HEK293 (cell line): Measurements from ENCODE around the gene GCDH.

Experiments
- CTCF ChIA-PET: fragments of 350-600 bp; formaldehyde crosslinking; extraction: SDS; loops from one replicate; lab custom pipeline; 2021; ENCODE audit warnings: antibody characterized with exemption; lab: Yijun Ruan, JAX
- POLR2A ChIA-PET: fragments of 300-600 bp; formaldehyde crosslinking; extraction: SDS; loops from one replicate; lab custom pipeline; 2020; ENCODE audit warnings: antibody characterized with exemption, inconsistent platforms; lab: Yijun Ruan, JAX
- H3K27ac ChIP-seq: fragments of 200-500 bp; sonication (Bioruptor generic); 2 replicates; pipeline ENCODE4 v1.5.1; 2014; ENCODE audit warnings: low read depth, low read length, control low read depth, inconsistent platforms; ENCODE audit errors: extremely low read depth
- H3K36me3 ChIP-seq, 2 experiments: fragments of 200-500 bp in 1 of 2; sonication (Bioruptor generic) in 1 of 2; 1 replicate in 1 of 2; 2 replicates in 1 of 2; pipeline ENCODE4 v1.5.1; 2014 to 2017; ENCODE audit warnings: inconsistent platforms in 2 of 2, low read length in 2 of 2; ENCODE audit not compliant: control insufficient read depth in 2 of 2, insufficient read depth in 1 of 2
- H3K4me1 ChIP-seq: fragments of 200-500 bp; sonication (Bioruptor generic); 2 replicates; pipeline ENCODE4 v1.5.1; 2014; ENCODE audit warnings: mild to moderate bottlenecking, low read length, inconsistent platforms; ENCODE audit not compliant: control insufficient read depth, insufficient read depth
- H3K4me3 ChIP-seq: 2 replicates; pipeline ENCODE4 v1.5.1; 2011; ENCODE audit warnings: low read depth, mild to moderate bottlenecking, control low read depth, low read length, moderate library complexity
- H3K9me3 ChIP-seq: fragments of 200-500 bp; sonication (Bioruptor generic); 2 replicates; pipeline ENCODE4 v1.5.1; 2014; ENCODE audit warnings: low read depth, low read length, inconsistent platforms; ENCODE audit not compliant: control insufficient read depth, insufficient read depth
- EGR2 ChIP-seq: fragments of 450-650 bp; formaldehyde crosslinking; IDR thresholded peaks from 2 replicates; pipeline ENCODE4 v1.5.1; 2016; ENCODE audit warnings: low read depth, missing biosample characterization, missing genetic modification characterization
- HOXD13 ChIP-seq: sonication (generic); formaldehyde crosslinking; IDR thresholded peaks from 2 replicates; pipeline ENCODE4 v1.8.0; 2022; ENCODE audit warnings: missing genetic modification reagents, borderline replicate concordance
- KLF1 ChIP-seq: fragments of 450-650 bp; formaldehyde crosslinking; IDR thresholded peaks from 2 replicates; pipeline ENCODE4 v1.5.1; 2016; ENCODE audit warnings: missing biosample characterization, missing genetic modification characterization
- KLF7 ChIP-seq: fragments of 450-650 bp; formaldehyde crosslinking; IDR thresholded peaks from 2 replicates; pipeline ENCODE4 v1.5.1; 2016; ENCODE audit warnings: missing biosample characterization, missing genetic modification characterization, borderline replicate concordance
- KLF9 ChIP-seq: fragments of 450-650 bp; formaldehyde crosslinking; IDR thresholded peaks from 2 replicates; pipeline ENCODE4 v1.5.1; 2016; ENCODE audit warnings: missing biosample characterization, missing genetic modification characterization, low read depth
- SETDB1 ChIP-seq: IDR thresholded peaks from one replicate; pipeline ENCODE4 v1.6.1; 2017; ENCODE audit warnings: mild to moderate bottlenecking, low read length, moderate library complexity, mixed read lengths; ENCODE audit not compliant: insufficient read length
- SP7 ChIP-seq: fragments of 450-650 bp; formaldehyde crosslinking; IDR thresholded peaks from 2 replicates; pipeline ENCODE4 v1.5.1; 2016; ENCODE audit warnings: missing biosample characterization, missing genetic modification characterization
- ZFHX2 ChIP-seq: fragments of 450-650 bp; formaldehyde crosslinking; conservative IDR thresholded peaks from 2 replicates; pipeline ENCODE4 v1.5.1; 2016; ENCODE audit warnings: missing biosample characterization, missing genetic modification characterization
- ZFP69B ChIP-seq: fragments of 450-650 bp; formaldehyde crosslinking; IDR thresholded peaks from 2 replicates; pipeline ENCODE4 v1.5.1; 2016; ENCODE audit warnings: missing biosample characterization, missing genetic modification characterization
- ZIC2 ChIP-seq: fragments of 450-650 bp; formaldehyde crosslinking; IDR thresholded peaks from 2 replicates; pipeline ENCODE4 v1.5.1; 2016; ENCODE audit warnings: missing biosample characterization, missing genetic modification characterization
- ZNF121 ChIP-seq: fragments of 450-650 bp; formaldehyde crosslinking; IDR thresholded peaks from 2 replicates; pipeline ENCODE4 v1.5.1; 2016; ENCODE audit warnings: missing biosample characterization, missing genetic modification characterization
- ZNF19 ChIP-seq: fragments of 450-650 bp; formaldehyde crosslinking; IDR thresholded peaks from 2 replicates; pipeline ENCODE4; 2016; ENCODE audit warnings: missing biosample characterization, missing genetic modification characterization, low read depth
- ZNF311 ChIP-seq: fragments of 450-650 bp; formaldehyde crosslinking; IDR thresholded peaks from 2 replicates; pipeline ENCODE4 v1.5.1; 2017; ENCODE audit warnings: missing biosample characterization, missing genetic modification characterization, borderline replicate concordance
- ZNF394 ChIP-seq: fragments of 450-650 bp; formaldehyde crosslinking; IDR thresholded peaks from 2 replicates; pipeline ENCODE4 v1.5.1; 2016; ENCODE audit warnings: missing biosample characterization, missing genetic modification characterization, mild to moderate bottlenecking, moderate library complexity, borderline replicate concordance
- ZNF433 ChIP-seq: fragments of 450-650 bp; formaldehyde crosslinking; IDR thresholded peaks from 2 replicates; pipeline ENCODE4 v1.5.1; 2016; ENCODE audit warnings: missing biosample characterization, missing genetic modification characterization, low read depth
- ZNF501 ChIP-seq: fragments of 450-650 bp; formaldehyde crosslinking; IDR thresholded peaks from 2 replicates; pipeline ENCODE4 v1.5.1; 2016; ENCODE audit warnings: missing biosample characterization, missing genetic modification characterization
- ZNF561 ChIP-seq: fragments of 450-650 bp; IDR thresholded peaks from 2 replicates; pipeline ENCODE4 v1.5.1; 2018; ENCODE audit warnings: missing biosample characterization, missing genetic modification characterization, borderline replicate concordance
- ZNF585B ChIP-seq: fragments of 450-650 bp; formaldehyde crosslinking; IDR thresholded peaks from 2 replicates; pipeline ENCODE4 v1.5.1; 2016; ENCODE audit warnings: missing biosample characterization, missing genetic modification characterization
- ZNF626 ChIP-seq: fragments of 450-650 bp; sonication (Bioruptor Pico); formaldehyde crosslinking; IDR thresholded peaks from 2 replicates; pipeline ENCODE4 v1.5.1; 2018; ENCODE audit warnings: missing biosample characterization, missing genetic modification characterization, inconsistent platforms
- ZNF660 ChIP-seq: fragments of 450-650 bp; IDR thresholded peaks from 2 replicates; pipeline ENCODE4 v1.5.1; 2018; ENCODE audit warnings: missing biosample characterization, mild to moderate bottlenecking, missing genetic modification characterization
- ZNF701 ChIP-seq: fragments of 450-650 bp; formaldehyde crosslinking; IDR thresholded peaks from 2 replicates; pipeline ENCODE4 v1.5.1; 2016; ENCODE audit warnings: missing biosample characterization, missing genetic modification characterization
- ZNF837 ChIP-seq: fragments of 450-650 bp; formaldehyde crosslinking; IDR thresholded peaks from 2 replicates; pipeline ENCODE4 v1.5.1; 2016; ENCODE audit warnings: missing biosample characterization, missing genetic modification characterization
- ZXDB ChIP-seq: fragments of 450-650 bp; formaldehyde crosslinking; IDR thresholded peaks from 2 replicates; pipeline ENCODE4 v1.5.1; 2016; ENCODE audit warnings: missing biosample characterization, missing genetic modification characterization
- TF ChIP-seq, protein P1 (sequence below): fragments of 450-650 bp; formaldehyde crosslinking; IDR thresholded peaks from 2 replicates; pipeline ENCODE4 v1.5.1; 2017; ENCODE audit warnings: missing biosample characterization, missing genetic modification characterization
- TF ChIP-seq, protein P2 (sequence below): fragments of 450-650 bp; formaldehyde crosslinking; IDR thresholded peaks from 2 replicates; pipeline ENCODE4 v1.5.1; 2016; ENCODE audit warnings: missing biosample characterization, missing genetic modification characterization
- TF ChIP-seq, protein P3 (sequence below): fragments of 450-650 bp; formaldehyde crosslinking; IDR thresholded peaks from 2 replicates; pipeline ENCODE4 v1.5.1; 2017; ENCODE audit warnings: missing biosample characterization, missing genetic modification characterization

Gene GCDH

DNA sequence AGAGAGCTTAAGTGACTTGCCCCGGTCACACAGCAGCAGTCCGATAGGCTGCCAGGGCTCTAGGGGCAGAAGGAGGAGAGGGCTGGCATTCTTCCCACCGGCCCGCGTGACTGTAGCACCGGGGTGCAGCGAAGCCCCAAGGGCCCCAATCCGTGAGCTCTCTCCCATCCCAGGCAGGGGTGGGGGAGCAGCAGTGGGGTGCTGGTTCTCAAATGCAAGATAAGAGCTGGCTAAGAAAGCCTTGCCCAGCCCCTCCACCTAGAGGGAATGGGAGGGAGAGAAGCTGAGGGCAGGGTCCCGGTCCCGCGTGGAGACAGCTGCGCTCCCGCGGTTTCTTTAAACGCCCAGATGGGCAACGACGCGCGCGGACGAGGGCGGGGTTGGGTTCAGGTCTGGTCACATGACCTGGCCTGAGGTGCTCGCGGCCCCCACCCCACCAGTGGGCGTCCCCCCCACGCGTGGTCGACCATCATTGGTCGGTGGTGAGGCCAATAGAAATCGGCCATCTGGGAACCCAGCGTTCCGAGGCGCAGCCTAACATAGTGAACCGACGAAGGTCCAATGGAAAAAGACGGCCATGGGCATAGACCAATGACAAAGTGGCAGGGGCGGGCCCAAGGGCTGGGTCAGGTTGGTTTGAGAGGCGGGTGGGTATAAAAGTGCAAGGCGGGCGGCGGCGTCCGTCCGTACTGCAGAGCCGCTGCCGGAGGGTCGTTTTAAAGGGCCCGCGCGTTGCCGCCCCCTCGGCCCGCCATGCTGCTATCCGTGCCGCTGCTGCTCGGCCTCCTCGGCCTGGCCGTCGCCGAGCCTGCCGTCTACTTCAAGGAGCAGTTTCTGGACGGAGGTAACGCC is 47.2 kb downstream of the GCDH start, which contains the start of gene CALR (continued):
- peak; percentile 70 for TF ChIP-seq KLF1 (tag by site-specific recombination)
- no peak for TF ChIP-seq ZNF121
- TF ChIP-seq ZNF837 (tag by site-specific recombination): no peak
- peak; percentile 92 for TF ChIP-seq EGR2 (tag by site-specific recombination)
- TF ChIP-seq, protein P1, sequence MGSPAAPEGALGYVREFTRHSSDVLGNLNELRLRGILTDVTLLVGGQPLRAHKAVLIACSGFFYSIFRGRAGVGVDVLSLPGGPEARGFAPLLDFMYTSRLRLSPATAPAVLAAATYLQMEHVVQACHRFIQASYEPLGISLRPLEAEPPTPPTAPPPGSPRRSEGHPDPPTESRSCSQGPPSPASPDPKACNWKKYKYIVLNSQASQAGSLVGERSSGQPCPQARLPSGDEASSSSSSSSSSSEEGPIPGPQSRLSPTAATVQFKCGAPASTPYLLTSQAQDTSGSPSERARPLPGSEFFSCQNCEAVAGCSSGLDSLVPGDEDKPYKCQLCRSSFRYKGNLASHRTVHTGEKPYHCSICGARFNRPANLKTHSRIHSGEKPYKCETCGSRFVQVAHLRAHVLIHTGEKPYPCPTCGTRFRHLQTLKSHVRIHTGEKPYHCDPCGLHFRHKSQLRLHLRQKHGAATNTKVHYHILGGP (tag by site-specific recombination): no peak
- peak; percentile 69 for TF ChIP-seq ZNF394
- TF ChIP-seq, all 188 proteins: peak for 57

DNA sequence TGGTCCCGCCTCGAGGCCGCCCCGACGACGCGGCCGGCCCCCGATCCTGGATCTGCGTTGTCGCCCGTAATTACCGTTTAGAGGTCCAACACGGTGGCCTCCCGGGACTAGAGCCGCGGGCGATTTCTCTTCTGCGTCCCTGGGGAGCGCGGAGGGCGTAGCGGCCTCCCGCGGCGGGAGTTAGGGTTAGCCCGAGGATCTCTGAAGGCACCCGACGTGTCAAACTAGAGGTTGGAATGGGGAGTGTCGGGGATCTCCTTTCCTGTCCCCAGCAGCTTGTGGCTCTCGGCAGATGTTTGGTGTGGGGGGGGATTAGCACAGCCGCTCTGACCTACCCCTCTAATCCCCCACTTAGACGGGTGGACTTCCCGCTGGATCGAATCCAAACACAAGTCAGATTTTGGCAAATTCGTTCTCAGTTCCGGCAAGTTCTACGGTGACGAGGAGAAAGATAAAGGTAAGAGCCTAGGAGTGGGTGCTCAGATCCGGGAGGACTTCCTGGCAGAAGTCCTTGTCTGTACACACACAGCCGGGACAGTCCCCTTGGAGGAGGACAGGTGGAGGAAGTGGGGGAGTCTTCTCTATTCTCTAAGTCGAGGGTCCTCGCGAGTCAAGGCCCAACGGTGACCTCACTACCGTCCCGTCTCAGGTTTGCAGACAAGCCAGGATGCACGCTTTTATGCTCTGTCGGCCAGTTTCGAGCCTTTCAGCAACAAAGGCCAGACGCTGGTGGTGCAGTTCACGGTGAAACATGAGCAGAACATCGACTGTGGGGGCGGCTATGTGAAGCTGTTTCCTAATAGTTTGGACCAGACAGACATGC is 48.0 kb downstream of the GCDH start:
- H3K36me3 ChIP-seq: peaks cover 21 to 50% of the 10 kb centered on the region in 2 experiments; a peak in 2 of 3 replicates
- peak overlapping the region; percentile 97 for H3K4me3 ChIP-seq
- peak overlapping the region; percentile 82 for H3K27ac ChIP-seq
- ChIA-PET POLR2A (interaction anchor here (0.7 to 2.9 kb wide), 6 partner anchors 7 to 57 kb away, joined by 3 to 21 read pairs (median 7); partner anchors contain the start of genes DNASE2 and RAD23A), CTCF (interaction anchor here (0.7 to 2.6 kb wide), 3 partner anchors 26 to 95 kb away, joined by 4 to 11 read pairs (median 5); no protein-coding TSS in a partner anchor)
- H3K9me3 ChIP-seq: no peaks in the 10 kb centered on the region
- H3K4me1 ChIP-seq: peaks cover 9% of the 10 kb centered on the region
- TF ChIP-seq ZNF311 (tag by site-specific recombination) (no peak), ZNF585B (no peak), ZNF433 (tag by site-specific recombination) (no peak), SP7 (0 out of 2 replicates have a peak, but pooled peaks have one; percentile 1), EGR2 (tag by site-specific recombination) (0 out of 2 replicates have a peak, but pooled peaks have one; percentile 26), ZXDB (tag by site-specific recombination) (no peak; the same call in 1 of the 2 replicates), HOXD13 (no peak), ZNF19 (tag by site-specific recombination) (no peak), ZIC2 (tag by site-specific recombination) (peak; percentile 49), SETDB1 (no peak), KLF9 (tag by site-specific recombination) (peak; percentile 25; the same call in 1 of the 2 replicates), ZNF660 (0 out of 2 replicates have a peak, but pooled peaks have one; percentile 3), ZNF561 (tag by site-specific recombination) (no peak), ZFP69B (tag by site-specific recombination) (no peak), ZNF626 (no peak), ZFHX2 (tag by site-specific recombination) (peak; percentile 49; the same call in 1 of the 2 replicates), ZNF501 (tag by site-specific recombination) (0 out of 2 replicates have a peak, but pooled peaks have one; percentile 5), KLF7 (tag by site-specific recombination) (peak; percentile 66; the same call in 1 of the 2 replicates), ZNF701 (tag by site-specific recombination) (no peak)
- TF ChIP-seq, protein P2, sequence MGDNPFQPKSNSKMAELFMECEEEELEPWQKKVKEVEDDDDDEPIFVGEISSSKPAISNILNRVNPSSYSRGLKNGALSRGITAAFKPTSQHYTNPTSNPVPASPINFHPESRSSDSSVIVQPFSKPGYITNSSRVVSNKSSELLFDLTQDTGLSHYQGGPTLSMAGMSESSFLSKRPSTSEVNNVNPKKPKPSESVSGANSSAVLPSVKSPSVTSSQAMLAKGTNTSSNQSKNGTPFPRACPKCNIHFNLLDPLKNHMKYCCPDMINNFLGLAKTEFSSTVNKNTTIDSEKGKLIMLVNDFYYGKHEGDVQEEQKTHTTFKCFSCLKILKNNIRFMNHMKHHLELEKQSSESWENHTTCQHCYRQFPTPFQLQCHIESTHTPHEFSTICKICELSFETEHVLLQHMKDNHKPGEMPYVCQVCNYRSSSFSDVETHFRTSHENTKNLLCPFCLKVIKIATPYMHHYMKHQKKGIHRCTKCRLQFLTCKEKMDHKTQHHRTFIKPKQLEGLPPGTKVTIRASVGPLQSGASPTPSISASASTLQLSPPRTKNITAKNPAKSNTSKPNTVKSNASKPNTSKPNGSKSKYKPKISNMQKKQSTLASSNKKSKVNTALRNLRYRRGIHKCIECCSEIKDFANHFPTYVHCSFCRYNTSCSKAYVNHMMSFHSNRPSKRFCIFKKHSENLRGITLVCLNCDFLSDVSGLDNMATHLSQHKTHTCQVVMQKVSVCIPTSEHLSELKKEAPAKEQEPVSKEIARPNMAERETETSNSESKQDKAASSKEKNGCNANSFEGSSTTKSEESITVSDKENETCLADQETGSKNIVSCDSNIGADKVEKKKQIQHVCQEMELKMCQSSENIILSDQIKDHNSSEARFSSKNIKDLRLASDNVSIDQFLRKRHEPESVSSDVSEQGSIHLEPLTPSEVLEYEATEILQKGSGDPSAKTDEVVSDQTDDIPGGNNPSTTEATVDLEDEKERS (tag by site-specific recombination): no peak
- TF ChIP-seq, protein P3, sequence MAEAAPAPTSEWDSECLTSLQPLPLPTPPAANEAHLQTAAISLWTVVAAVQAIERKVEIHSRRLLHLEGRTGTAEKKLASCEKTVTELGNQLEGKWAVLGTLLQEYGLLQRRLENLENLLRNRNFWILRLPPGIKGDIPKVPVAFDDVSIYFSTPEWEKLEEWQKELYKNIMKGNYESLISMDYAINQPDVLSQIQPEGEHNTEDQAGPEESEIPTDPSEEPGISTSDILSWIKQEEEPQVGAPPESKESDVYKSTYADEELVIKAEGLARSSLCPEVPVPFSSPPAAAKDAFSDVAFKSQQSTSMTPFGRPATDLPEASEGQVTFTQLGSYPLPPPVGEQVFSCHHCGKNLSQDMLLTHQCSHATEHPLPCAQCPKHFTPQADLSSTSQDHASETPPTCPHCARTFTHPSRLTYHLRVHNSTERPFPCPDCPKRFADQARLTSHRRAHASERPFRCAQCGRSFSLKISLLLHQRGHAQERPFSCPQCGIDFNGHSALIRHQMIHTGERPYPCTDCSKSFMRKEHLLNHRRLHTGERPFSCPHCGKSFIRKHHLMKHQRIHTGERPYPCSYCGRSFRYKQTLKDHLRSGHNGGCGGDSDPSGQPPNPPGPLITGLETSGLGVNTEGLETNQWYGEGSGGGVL (tag by site-specific recombination): peak; percentile 38; the same call in 1 of the 2 replicates
